ENCODE measurements around the gene CDH26. TPM values are rescaled to one million over a fixed set of nuclear protein-coding genes. Genes with fewer than 3 reads are reported as not detected.

CDH26 gene
- total and polyA plus RNA-seq, 2 of the 13 experiments (the other 11 are each of a cell fraction or from before 2014, with no cell fraction given), result 0.40 to 1.1 TPM

DNA sequence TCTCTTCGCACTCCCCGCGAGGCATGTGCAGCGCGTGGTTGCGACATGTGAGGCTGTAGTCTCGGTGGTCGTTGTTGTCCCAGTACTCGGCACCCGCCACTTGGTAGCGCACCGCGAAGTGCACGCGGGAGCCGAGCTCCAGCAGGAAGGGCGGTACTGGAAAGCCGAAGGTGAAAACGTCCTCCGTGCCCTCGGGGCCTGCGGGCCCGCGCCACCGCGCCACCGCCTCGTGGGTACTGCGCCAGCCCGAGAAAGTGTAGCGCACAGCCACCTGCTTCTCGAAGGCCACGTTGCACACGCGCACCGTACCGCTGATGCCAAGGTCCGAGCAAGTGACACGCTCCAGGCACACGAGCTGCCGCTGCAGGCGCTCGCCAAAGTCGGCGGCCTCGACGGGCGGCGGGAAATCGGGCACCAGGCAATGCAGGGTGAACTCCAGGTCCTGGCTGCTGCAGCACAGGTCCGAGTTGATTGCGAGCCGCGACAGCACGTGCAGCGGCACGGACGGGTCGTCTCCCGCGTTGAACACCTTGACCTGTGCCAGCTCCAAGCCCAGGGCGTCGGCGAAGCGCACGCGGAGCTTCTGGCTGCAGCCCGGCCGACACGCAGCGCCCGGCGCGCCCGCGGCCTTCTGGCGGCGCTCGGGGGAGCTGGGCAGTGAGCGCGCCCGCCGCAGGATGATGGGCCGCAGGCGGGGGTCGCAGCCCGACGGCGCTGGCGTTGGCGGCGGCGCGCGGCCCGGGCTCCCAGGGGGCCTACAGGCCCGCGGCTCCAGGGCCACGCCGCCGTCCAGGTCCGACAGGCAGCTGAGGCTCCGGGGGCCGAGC is 19.0 kb upstream of the CDH26 start:
- peaks cover 29% of the 10 kb centered on the region for H3K4me1 ChIP-seq (ENCODE audit: insufficient read depth, low read length)
- H2AFZ ChIP-seq (ENCODE audit: low read length), result no peak overlapping the region
- no TSS peak for BruUV-seq (replicated peaks)
- H3K9me3 ChIP-seq (ENCODE audit: low read length), result no peaks in the 10 kb centered on the region
- FAIRE-seq (no peak), DNase-seq (ENCODE audit: low spot score) (no peak), ATAC-seq (no peak)
- H3K27me3 ChIP-seq (ENCODE audit: control insufficient read depth in 1 of 2, insufficient read depth in 2 of 2, low read length in 2 of 2), result no peaks in the 10 kb centered on the region; a peak in 1 of 5 replicates
- H3K79me2 ChIP-seq (ENCODE audit: insufficient read depth, low read length), result peaks cover 11% of the 10 kb centered on the region
- CTCF ChIA-PET (ENCODE audit: low intra/inter-chr PET ratio, low total read pairs), result no interaction called here
- 88% methylated on average over 100 of the region's 104 CpGs for WGBS (ENCODE audit: low lambda C conversion rate)
- no peaks in the 10 kb centered on the region for H4K20me1 ChIP-seq (ENCODE audit: insufficient read depth, low read length)
- peak overlapping the region; percentile 84 for H3K4me2 ChIP-seq (ENCODE audit: low read depth, low read length)
- no peak overlapping the region for H3K27ac ChIP-seq (ENCODE audit: extremely low read length, insufficient read depth, low read length)
- peaks cover 2 to 7% of the 10 kb centered on the region in 2 experiments; a peak in 4 of 5 replicates for H3K36me3 ChIP-seq (replicated peaks in 1 of 2; ENCODE audit: control insufficient read depth in 1 of 2, insufficient read depth in 2 of 2, low read length in 2 of 2)
- POLR2A ChIA-PET, result interaction anchor here (1.1 to 2.1 kb wide), 4 partner anchors 8 to 13 kb away, joined by 3 to 10 read pairs (median 7); no protein-coding TSS in a partner anchor
- intact Hi-C loops (cut with micrococcal nuclease; ENCODE audit: unreplicated experiment) (no loop called here), in situ Hi-C loops (cut with HindIII; ENCODE audit: extremely low pct_ligation_motif_present, low pct_unique_long_range_greater_than_20kb) (no loop called here)
- peak overlapping the region; percentile 86 for H3K9ac ChIP-seq (ENCODE audit: insufficient read depth, low read depth, low read length)
- peak overlapping the region; percentile 77 to 91 (median 91); a peak in 5 of 6 replicates for H3K4me3 ChIP-seq (replicated peaks in 1 of 3; ENCODE audit: insufficient read depth in 1 of 3, low read depth in 2 of 3, low read length in 3 of 3)
- no peak for TF ChIP-seq TBX2 (CRISPR knock-in tag; IDR thresholded peaks at IDR 0.05; ENCODE audit: borderline replicate concordance)
- TF ChIP-seq BRD4 (CRISPR knock-in tag; IDR thresholded peaks at IDR 0.05), result peak; percentile 84; the same call in 1 of the 2 replicates
- TF ChIP-seq, protein P1, sequence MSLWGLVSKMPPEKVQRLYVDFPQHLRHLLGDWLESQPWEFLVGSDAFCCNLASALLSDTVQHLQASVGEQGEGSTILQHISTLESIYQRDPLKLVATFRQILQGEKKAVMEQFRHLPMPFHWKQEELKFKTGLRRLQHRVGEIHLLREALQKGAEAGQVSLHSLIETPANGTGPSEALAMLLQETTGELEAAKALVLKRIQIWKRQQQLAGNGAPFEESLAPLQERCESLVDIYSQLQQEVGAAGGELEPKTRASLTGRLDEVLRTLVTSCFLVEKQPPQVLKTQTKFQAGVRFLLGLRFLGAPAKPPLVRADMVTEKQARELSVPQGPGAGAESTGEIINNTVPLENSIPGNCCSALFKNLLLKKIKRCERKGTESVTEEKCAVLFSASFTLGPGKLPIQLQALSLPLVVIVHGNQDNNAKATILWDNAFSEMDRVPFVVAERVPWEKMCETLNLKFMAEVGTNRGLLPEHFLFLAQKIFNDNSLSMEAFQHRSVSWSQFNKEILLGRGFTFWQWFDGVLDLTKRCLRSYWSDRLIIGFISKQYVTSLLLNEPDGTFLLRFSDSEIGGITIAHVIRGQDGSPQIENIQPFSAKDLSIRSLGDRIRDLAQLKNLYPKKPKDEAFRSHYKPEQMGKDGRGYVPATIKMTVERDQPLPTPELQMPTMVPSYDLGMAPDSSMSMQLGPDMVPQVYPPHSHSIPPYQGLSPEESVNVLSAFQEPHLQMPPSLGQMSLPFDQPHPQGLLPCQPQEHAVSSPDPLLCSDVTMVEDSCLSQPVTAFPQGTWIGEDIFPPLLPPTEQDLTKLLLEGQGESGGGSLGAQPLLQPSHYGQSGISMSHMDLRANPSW (CRISPR knock-in tag; IDR thresholded peaks at IDR 0.05; ENCODE audit: borderline replicate concordance), result no peak
- TF ChIP-seq, protein P2, sequence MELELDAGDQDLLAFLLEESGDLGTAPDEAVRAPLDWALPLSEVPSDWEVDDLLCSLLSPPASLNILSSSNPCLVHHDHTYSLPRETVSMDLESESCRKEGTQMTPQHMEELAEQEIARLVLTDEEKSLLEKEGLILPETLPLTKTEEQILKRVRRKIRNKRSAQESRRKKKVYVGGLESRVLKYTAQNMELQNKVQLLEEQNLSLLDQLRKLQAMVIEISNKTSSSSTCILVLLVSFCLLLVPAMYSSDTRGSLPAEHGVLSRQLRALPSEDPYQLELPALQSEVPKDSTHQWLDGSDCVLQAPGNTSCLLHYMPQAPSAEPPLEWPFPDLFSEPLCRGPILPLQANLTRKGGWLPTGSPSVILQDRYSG (CRISPR knock-in tag; IDR thresholded peaks at IDR 0.05), result no peak
- TF ChIP-seq CREB1 (IDR thresholded peaks at IDR 0.05), result no peak
- TF ChIP-seq CREB1 (CRISPR knock-in tag; IDR thresholded peaks at IDR 0.05), result no peak
- TF ChIP-seq, protein P3, sequence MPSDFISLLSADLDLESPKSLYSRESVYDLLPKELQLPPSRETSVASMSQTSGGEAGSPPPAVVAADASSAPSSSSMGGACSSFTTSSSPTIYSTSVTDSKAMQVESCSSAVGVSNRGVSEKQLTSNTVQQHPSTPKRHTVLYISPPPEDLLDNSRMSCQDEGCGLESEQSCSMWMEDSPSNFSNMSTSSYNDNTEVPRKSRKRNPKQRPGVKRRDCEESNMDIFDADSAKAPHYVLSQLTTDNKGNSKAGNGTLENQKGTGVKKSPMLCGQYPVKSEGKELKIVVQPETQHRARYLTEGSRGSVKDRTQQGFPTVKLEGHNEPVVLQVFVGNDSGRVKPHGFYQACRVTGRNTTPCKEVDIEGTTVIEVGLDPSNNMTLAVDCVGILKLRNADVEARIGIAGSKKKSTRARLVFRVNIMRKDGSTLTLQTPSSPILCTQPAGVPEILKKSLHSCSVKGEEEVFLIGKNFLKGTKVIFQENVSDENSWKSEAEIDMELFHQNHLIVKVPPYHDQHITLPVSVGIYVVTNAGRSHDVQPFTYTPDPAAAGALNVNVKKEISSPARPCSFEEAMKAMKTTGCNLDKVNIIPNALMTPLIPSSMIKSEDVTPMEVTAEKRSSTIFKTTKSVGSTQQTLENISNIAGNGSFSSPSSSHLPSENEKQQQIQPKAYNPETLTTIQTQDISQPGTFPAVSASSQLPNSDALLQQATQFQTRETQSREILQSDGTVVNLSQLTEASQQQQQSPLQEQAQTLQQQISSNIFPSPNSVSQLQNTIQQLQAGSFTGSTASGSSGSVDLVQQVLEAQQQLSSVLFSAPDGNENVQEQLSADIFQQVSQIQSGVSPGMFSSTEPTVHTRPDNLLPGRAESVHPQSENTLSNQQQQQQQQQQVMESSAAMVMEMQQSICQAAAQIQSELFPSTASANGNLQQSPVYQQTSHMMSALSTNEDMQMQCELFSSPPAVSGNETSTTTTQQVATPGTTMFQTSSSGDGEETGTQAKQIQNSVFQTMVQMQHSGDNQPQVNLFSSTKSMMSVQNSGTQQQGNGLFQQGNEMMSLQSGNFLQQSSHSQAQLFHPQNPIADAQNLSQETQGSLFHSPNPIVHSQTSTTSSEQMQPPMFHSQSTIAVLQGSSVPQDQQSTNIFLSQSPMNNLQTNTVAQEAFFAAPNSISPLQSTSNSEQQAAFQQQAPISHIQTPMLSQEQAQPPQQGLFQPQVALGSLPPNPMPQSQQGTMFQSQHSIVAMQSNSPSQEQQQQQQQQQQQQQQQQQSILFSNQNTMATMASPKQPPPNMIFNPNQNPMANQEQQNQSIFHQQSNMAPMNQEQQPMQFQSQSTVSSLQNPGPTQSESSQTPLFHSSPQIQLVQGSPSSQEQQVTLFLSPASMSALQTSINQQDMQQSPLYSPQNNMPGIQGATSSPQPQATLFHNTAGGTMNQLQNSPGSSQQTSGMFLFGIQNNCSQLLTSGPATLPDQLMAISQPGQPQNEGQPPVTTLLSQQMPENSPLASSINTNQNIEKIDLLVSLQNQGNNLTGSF (CRISPR knock-in tag; IDR thresholded peaks at IDR 0.05), result peak; percentile 69; the same call in 1 of the 2 replicates
- TF ChIP-seq NFE2 (CRISPR knock-in tag; IDR thresholded peaks at IDR 0.05), result no peak
- TF ChIP-seq ZNF253 (CRISPR knock-in tag; IDR thresholded peaks at IDR 0.05; ENCODE audit: borderline replicate concordance), result no peak
- peak; percentile 50; the same call in 1 of the 2 replicates for TF ChIP-seq KLF13 (CRISPR knock-in tag; IDR thresholded peaks at IDR 0.05)

Measured in HepG2 (cell line).